Prostate gland (tissue), 2 donors: ENCODE data around the gene PIP5K1B.

Experiments
- CTCF ChIP-seq, 4 experiments: fragments of 200-600 bp in 2 of 4; fragments of 450-650 bp in 2 of 4; sonication (generic) in 2 of 4; IDR thresholded peaks; 1 replicate in 3 of 4; 2 replicates in 1 of 4; pipeline ENCODE4 v1.5.1; 2016 to 2019; ENCODE audit warnings: antibody characterized with exemption in 4 of 4, mild to moderate bottlenecking in 2 of 4, moderate library complexity in 2 of 4
- POLR2A ChIP-seq: fragments of 450-650 bp; IDR thresholded peaks from one replicate; pipeline ENCODE4 v1.6.1; 2016; ENCODE audit warnings: antibody characterized with exemption, mild to moderate bottlenecking
- POLR2AphosphoS5 ChIP-seq: sonication (generic); formaldehyde crosslinking; IDR thresholded peaks from one replicate; pipeline ENCODE4 v1.6.1; 2017; ENCODE audit warnings: antibody characterized with exemption

- TF ChIP-seq CTCF (IDR thresholded peaks at IDR 0.05), result no peak
- TF ChIP-seq POLR2A, result no peak
- TF ChIP-seq POLR2AphosphoS5, result peak; percentile 92
Observed at GRCh38 chr9:68913054-68913453, 208.0 kb downstream of the PIP5K1B start.
